IPS DF 6.9 (cell line): ENCODE measurements around the gene PFKM.

Experiments
- DNase-seq: peaks from one replicate; pipeline ENCODE4 v3.0.0-alpha.2; 2013; ENCODE audit warnings: low read depth, low spot score
- H3K27ac ChIP-seq: one replicate; pipeline ENCODE4 v1.5.1; 2013; ENCODE audit warnings: low read length, control low read depth
- H3K27me3 ChIP-seq: 2 replicates; pipeline ENCODE4 v1.6.1; 2013; ENCODE audit warnings: mild to moderate bottlenecking, low read length; ENCODE audit not compliant: control insufficient read depth, insufficient read depth
- H3K36me3 ChIP-seq: 2 replicates; pipeline ENCODE4 v1.6.1; 2013; ENCODE audit warnings: low read length; ENCODE audit not compliant: control insufficient read depth, insufficient read depth
- H3K4me1 ChIP-seq: 2 replicates; pipeline ENCODE4 v1.6.1; 2013; ENCODE audit warnings: low read length; ENCODE audit not compliant: control insufficient read depth, insufficient read depth
- H3K4me3 ChIP-seq: 2 replicates; pipeline ENCODE4 v1.5.1; 2013; ENCODE audit warnings: mild to moderate bottlenecking, low read length
- H3K9me3 ChIP-seq: 2 replicates; pipeline ENCODE4 v1.6.1; 2013; ENCODE audit warnings: low read length, inconsistent platforms; ENCODE audit not compliant: control insufficient read depth, insufficient read depth
- WGBS: extraction: QIAGEN DNeasy Blood & Tissue Kit; methylation state at CpG from one replicate; pipeline ENCODE4 v1.1.7; 2013; ENCODE audit warnings: mixed read lengths, missing lambda C conversion rate; ENCODE audit not compliant: insufficient read length, insufficient coverage; 5-methylcytosine and 5-hydroxymethylcytosine counted together

PFKM gene

GRCh38 chr12:48119078-48119833 lies at the start of gene PFKM:
TSS of gene PFKM (plus strand) at chr12:48119364. CDS start at chr12:48122775, 3,411 bp downstream.
- no peaks in the 10 kb centered on the region for H3K4me1 ChIP-seq

DNA sequence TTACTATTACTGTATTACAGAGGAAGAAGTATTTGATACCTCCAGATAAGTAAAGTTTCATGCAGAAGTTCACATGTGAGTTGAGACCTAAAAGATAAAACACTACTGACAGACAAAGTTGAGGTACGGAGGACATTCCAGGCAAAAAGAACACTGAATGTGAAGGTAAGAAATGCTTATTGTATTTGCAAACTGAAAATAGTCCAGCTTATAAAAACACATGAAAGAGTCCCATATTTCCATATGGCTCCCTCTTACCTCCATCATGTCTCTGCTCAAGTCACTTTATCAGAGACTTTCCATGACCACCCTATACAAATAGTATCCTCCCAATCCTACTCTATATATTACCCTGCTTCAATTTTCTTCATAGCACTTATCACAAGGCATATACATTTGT lies 49.1 kb upstream of the PFKM start:
- no peaks in the 10 kb centered on the region for H3K9me3 ChIP-seq
- peaks cover 5% of the 10 kb centered on the region; the same call in 1 of the 2 replicates for H3K36me3 ChIP-seq
- no peak for DNase-seq
- H3K27ac ChIP-seq: no peak overlapping the region
- no peak overlapping the region for H3K4me3 ChIP-seq
- H3K27me3 ChIP-seq: no peaks in the 10 kb centered on the region
- no peaks in the 10 kb centered on the region for H3K4me1 ChIP-seq
- WGBS: no CpG with 5 or more reads among the region's 1 CpG

More at GRCh38 chr12:48119078-48119833, at the start of gene PFKM:
- Histone ChIP-seq H3K9me3 (no peaks in the 10 kb centered on the region), H3K36me3 (peaks cover under 1% of the 10 kb centered on the region; the same call in 1 of the 2 replicates), H3K4me3 (peak within 1 kb of the TSS; percentile 83; the same call in 1 of the 2 replicates), H3K27ac (no peak within 1 kb of the TSS), H3K27me3 (no peaks in the 10 kb centered on the region)
- WGBS: no CpG with 5 or more reads among the region's 20 CpGs
- peak; percentile 96 for DNase-seq

GRCh38 chr12:48070731-48071130 lies 48.4 kb upstream of the PFKM start:
- Histone ChIP-seq H3K27ac (no peak overlapping the region), H3K9me3 (no peaks in the 10 kb centered on the region), H3K4me1 (no peaks in the 10 kb centered on the region), H3K36me3 (peaks cover 5% of the 10 kb centered on the region; the same call in 1 of the 2 replicates), H3K27me3 (no peaks in the 10 kb centered on the region), H3K4me3 (no peak overlapping the region)
- no peak for DNase-seq
- WGBS: no CpG with 5 or more reads among the region's 4 CpGs

DNA sequence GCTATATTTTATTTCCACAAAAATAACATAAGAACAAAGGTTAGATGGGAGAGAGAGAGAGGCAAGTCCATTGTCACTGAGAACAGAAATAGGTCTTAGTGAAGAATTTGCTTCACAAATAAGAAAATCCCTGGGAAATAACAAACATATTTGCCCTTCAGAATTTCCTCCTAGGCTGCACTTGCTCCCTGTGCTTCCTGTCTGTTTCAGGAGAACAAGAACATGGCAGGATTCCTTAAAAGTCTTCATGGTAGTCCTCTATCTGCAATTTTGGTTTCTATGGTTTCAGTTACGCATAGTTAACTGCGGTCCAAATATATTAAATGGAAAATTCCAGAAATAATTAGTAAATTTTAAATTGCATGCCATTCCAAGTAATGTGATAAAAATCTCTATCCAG lies 47.4 kb upstream of the PFKM start:
- Histone ChIP-seq H3K36me3 (peaks cover 5% of the 10 kb centered on the region; the same call in 1 of the 2 replicates), H3K27ac (no peak overlapping the region), H3K27me3 (no peaks in the 10 kb centered on the region), H3K4me3 (no peak overlapping the region), H3K4me1 (no peaks in the 10 kb centered on the region), H3K9me3 (no peaks in the 10 kb centered on the region)
- WGBS: no CpG with 5 or more reads among the region's 2 CpGs
- no peak for DNase-seq

DNA sequence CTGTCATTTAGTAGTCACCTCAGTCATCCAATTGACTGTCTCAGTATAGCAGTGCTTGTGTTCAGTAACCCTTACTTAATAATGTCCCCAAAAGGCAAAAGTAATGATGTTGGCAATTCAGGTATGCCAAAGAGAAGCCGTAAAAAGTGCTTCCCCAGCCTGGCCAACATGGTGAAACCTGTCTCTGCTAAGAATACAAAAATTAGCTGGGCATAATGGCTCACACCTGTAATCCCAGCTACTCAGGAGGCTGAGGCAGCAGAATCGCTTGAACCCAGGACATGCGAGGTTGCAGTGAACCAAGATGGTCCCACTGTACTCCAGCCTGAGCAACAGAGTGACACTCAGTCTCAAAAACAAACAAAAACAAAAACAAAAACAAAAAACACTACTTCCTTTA lies 46.9 kb upstream of the PFKM start:
- no CpG with 5 or more reads among the region's 3 CpGs for WGBS
- Histone ChIP-seq H3K27ac (no peak overlapping the region), H3K4me1 (no peaks in the 10 kb centered on the region), H3K4me3 (no peak overlapping the region), H3K27me3 (no peaks in the 10 kb centered on the region), H3K9me3 (no peaks in the 10 kb centered on the region), H3K36me3 (peaks cover 5% of the 10 kb centered on the region; the same call in 1 of the 2 replicates)
- no peak for DNase-seq

DNA sequence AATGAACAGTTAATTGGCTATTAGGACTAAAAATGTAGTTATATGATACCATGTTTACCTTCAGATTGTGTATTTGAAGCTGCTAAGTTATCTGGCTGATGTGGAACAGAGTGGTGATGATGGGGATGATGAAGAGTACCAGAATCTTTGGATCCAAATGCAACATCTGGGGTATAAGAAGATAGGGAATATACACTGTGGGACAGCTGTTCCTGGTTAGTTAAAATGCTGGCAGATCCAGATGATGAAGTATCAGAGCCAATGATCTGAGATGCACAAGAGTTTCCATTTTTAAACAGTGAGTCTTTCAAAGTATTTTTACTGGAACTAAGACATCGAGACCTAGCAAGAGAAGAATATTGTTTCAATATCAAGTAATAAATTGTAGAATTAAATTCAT lies 44.9 kb upstream of the PFKM start:
- no peak for DNase-seq
- H3K4me1 ChIP-seq: no peaks in the 10 kb centered on the region
- H3K27me3 ChIP-seq: no peaks in the 10 kb centered on the region
- no peak overlapping the region for H3K4me3 ChIP-seq
- H3K27ac ChIP-seq: no peak overlapping the region
- no CpG with 5 or more reads among the region's 1 CpG for WGBS
- peaks cover 5% of the 10 kb centered on the region; the same call in 1 of the 2 replicates for H3K36me3 ChIP-seq
- no peaks in the 10 kb centered on the region for H3K9me3 ChIP-seq

- no peaks in the 10 kb centered on the region for H3K27me3 ChIP-seq
- H3K4me3 ChIP-seq: no peak overlapping the region
- no peak overlapping the region for H3K27ac ChIP-seq
- peaks cover under 1% of the 10 kb centered on the region; the same call in 1 of the 2 replicates for H3K36me3 ChIP-seq
- no peaks in the 10 kb centered on the region for H3K4me1 ChIP-seq
- H3K9me3 ChIP-seq: no peaks in the 10 kb centered on the region
- no peak for DNase-seq
- no CpG with 5 or more reads among the region's 1 CpG for WGBS
Measured at GRCh38 chr12:48075832-48076231, 43.3 kb upstream of the PFKM start.

DNA sequence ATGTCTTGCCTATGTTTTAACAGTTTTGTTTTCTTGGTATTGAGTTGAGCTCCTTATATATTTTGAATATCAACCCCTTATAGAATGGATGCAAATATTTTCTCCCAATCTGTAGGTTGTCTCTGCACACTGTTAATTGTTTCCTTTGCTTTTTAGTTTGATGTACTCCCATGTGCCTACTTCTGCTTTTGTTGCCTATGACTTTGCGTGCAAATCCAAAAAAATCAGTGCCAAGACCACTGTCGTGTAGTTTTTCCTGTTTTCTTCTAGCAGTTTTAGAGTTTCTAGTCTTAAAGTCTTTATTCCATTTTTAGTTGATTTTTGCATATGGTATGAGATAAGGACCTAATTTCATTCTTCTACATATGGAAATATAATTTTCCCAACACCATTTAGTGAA lies 42.1 kb upstream of the PFKM start:
- Histone ChIP-seq H3K27me3 (no peaks in the 10 kb centered on the region), H3K27ac (no peak overlapping the region), H3K4me3 (no peak overlapping the region), H3K4me1 (no peaks in the 10 kb centered on the region), H3K36me3 (no peaks in the 10 kb centered on the region), H3K9me3 (no peaks in the 10 kb centered on the region)
- no peak for DNase-seq
- no CpG with 5 or more reads among the region's 2 CpGs for WGBS

- Histone ChIP-seq H3K9me3 (no peaks in the 10 kb centered on the region), H3K4me1 (no peaks in the 10 kb centered on the region), H3K27ac (no peak overlapping the region), H3K27me3 (no peaks in the 10 kb centered on the region), H3K4me3 (no peak overlapping the region), H3K36me3 (peaks cover 4% of the 10 kb centered on the region; the same call in 1 of the 2 replicates)
- no peak for DNase-seq
- no CpG with 5 or more reads among the region's 5 CpGs for WGBS
Measured at GRCh38 chr12:48078901-48079300, 40.3 kb upstream of the PFKM start.

GRCh38 chr12:48080285-48080684 lies 38.9 kb upstream of the PFKM start:
- Histone ChIP-seq H3K27ac (no peak overlapping the region), H3K27me3 (no peaks in the 10 kb centered on the region), H3K4me1 (no peaks in the 10 kb centered on the region), H3K36me3 (peaks cover 8% of the 10 kb centered on the region; the same call in 1 of the 2 replicates), H3K4me3 (no peak overlapping the region), H3K9me3 (no peaks in the 10 kb centered on the region)
- DNase-seq: no peak
- no CpG with 5 or more reads among the region's 5 CpGs for WGBS

DNA sequence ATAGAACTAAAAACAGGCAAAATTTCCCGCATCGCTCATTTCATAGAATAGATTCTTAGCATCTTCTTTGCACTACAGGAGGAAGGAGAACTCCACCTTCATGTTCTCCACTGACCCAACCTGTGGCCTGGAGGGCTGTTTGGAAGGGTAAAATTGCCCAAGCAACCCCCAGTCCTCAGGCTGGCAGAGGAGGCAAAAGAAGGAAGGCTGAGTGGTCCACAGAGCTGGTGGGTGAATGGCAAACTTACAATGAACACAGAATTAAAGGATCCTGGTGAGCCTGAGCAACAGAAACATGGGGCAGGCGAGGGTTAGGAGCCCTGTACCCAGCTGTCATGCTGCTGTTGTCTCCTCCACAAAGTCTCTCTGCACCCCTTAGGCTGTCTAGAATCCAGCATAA lies 38.3 kb upstream of the PFKM start:
- no CpG with 5 or more reads among the region's 3 CpGs for WGBS
- DNase-seq: no peak
- no peak overlapping the region for H3K4me3 ChIP-seq

More for the DNA sequence above, 38.3 kb upstream of the PFKM start:
- Histone ChIP-seq H3K36me3 (peaks cover 8% of the 10 kb centered on the region; the same call in 1 of the 2 replicates), H3K27me3 (no peaks in the 10 kb centered on the region), H3K9me3 (no peaks in the 10 kb centered on the region), H3K4me1 (no peaks in the 10 kb centered on the region), H3K27ac (no peak overlapping the region)
